Astrocyte (in vitro differentiated cells and primary cell): ENCODE measurements around the gene THBS1. TPM values are rescaled to one million over a fixed set of nuclear protein-coding genes. Genes with fewer than 3 reads are reported as not detected.

Experiments
- DNase-seq: peaks from one replicate; pipeline ENCODE4 v3.0.0-alpha.2; 2010; ENCODE audit warnings: low read depth
- FAIRE-seq: peaks from 2 replicates; lab custom pipeline; 2011; peaks lifted over from hg19 to GRCh38; lab: Jason Lieb, UNC
- H2AFZ ChIP-seq: 2 replicates; pipeline ENCODE4 v1.6.0; 2012; ENCODE audit warnings: low read depth, low read length, inconsistent platforms
- H3K27ac ChIP-seq: 2 replicates; pipeline ENCODE4 v1.5.1; 2011; ENCODE audit warnings: low read depth, low read length, inconsistent platforms
- H3K27me3 ChIP-seq: 2 replicates; pipeline ENCODE4 v1.6.0; 2011; ENCODE audit warnings: low read length, inconsistent platforms; ENCODE audit not compliant: insufficient read depth
- H3K36me3 ChIP-seq: 2 replicates; pipeline ENCODE4 v1.5.1; 2011; ENCODE audit warnings: low read length, inconsistent platforms; ENCODE audit not compliant: insufficient read depth
- H3K4me1 ChIP-seq: 2 replicates; pipeline ENCODE4 v1.5.1; 2011; ENCODE audit warnings: low read length, inconsistent platforms; ENCODE audit not compliant: insufficient read depth
- H3K4me2 ChIP-seq: 2 replicates; pipeline ENCODE4 v1.6.0; 2012; ENCODE audit warnings: low read length, inconsistent platforms
- H3K4me3 ChIP-seq: 2 replicates; pipeline ENCODE4 v1.5.1; 2011; ENCODE audit warnings: low read depth, mild to moderate bottlenecking, low read length, inconsistent platforms; ENCODE audit not compliant: insufficient read depth
- H3K79me2 ChIP-seq: 2 replicates; pipeline ENCODE4 v1.6.0; 2012; ENCODE audit warnings: mild to moderate bottlenecking, low read length, inconsistent platforms; ENCODE audit not compliant: insufficient read depth
- H3K9ac ChIP-seq: 2 replicates; pipeline ENCODE4 v1.6.0; 2012; ENCODE audit warnings: mild to moderate bottlenecking, low read length, inconsistent platforms
- H3K9me3 ChIP-seq: 2 replicates; pipeline ENCODE4 v1.5.1; 2012; ENCODE audit warnings: low read depth, mild to moderate bottlenecking, low read length, inconsistent platforms; ENCODE audit not compliant: insufficient read depth
- H4K20me1 ChIP-seq: 2 replicates; pipeline ENCODE4 v1.6.0; 2012; ENCODE audit warnings: low read length, inconsistent platforms; ENCODE audit not compliant: insufficient read depth
- H3K27ac Mint-ChIP-seq: one replicate; pipeline ENCODE4 v1.8.0; 2021; ENCODE audit warnings: mild to moderate bottlenecking, mixed read lengths; ENCODE audit not compliant: unreplicated experiment
- H3K27me3 Mint-ChIP-seq: one replicate; pipeline ENCODE4 v1.8.0; 2021; ENCODE audit warnings: low read depth, mixed read lengths; ENCODE audit not compliant: unreplicated experiment
- H3K36me3 Mint-ChIP-seq: one replicate; pipeline ENCODE4 v1.8.0; 2021; ENCODE audit warnings: low read depth, mixed read lengths; ENCODE audit not compliant: unreplicated experiment
- H3K4me1 Mint-ChIP-seq: one replicate; pipeline ENCODE4 v1.8.0; 2021; ENCODE audit warnings: low read depth, mixed read lengths; ENCODE audit not compliant: unreplicated experiment
- H3K4me3 Mint-ChIP-seq: one replicate; pipeline ENCODE4 v1.8.0; 2021; ENCODE audit warnings: mild to moderate bottlenecking, moderate library complexity, mixed read lengths; ENCODE audit not compliant: unreplicated experiment
- H3K9me3 Mint-ChIP-seq: one replicate; pipeline ENCODE4 v1.8.0; 2021; ENCODE audit warnings: mild to moderate bottlenecking, mixed read lengths; ENCODE audit not compliant: unreplicated experiment
- EZH2 ChIP-seq: IDR thresholded peaks from 2 replicates; pipeline ENCODE4 v1.6.1; 2012; ENCODE audit warnings: mild to moderate bottlenecking, low read length, inconsistent platforms; ENCODE audit not compliant: insufficient read depth
- total RNA-seq: library from RNA; stranded (reverse); gene quantifications from 2 replicates; pipeline ENCODE4 v1.2.1, GENCODE V29; 2021
- TF ChIP-seq, protein P1 (sequence below): IDR thresholded peaks from 2 replicates; pipeline ENCODE4 v1.5.1; 2011; ENCODE audit warnings: low read depth, mild to moderate bottlenecking, inconsistent platforms, low read length, moderate library complexity; ENCODE audit not compliant: insufficient read depth

The THBS1 gene
- total RNA-seq, 1 donor from 2014 or later: 720 TPM

DNA sequence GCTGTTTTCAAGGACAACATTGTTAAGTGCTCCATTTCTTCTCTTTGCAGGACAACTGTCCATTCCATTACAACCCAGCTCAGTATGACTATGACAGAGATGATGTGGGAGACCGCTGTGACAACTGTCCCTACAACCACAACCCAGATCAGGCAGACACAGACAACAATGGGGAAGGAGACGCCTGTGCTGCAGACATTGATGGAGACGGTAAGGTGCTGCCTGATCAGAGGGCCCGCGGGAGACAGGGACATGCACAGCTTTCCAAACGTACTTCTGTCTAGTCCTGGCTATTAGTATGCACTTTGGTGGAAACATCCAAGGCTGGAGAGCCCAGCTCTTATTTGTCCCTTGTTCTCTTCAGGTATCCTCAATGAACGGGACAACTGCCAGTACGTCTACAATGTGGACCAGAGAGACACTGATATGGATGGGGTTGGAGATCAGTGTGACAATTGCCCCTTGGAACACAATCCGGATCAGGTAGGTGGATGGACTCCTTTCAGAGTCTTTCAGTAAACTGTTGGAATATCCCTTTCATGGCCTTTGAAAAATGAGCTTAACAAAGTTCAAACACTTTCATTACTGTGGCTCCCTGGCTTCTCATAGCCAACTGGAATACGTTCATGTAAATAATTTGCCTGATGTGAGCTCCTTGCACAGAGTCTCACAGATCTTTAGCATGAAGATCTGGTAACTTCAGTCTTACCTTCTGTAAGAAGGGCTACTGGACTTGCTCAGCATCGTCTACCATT is 10.4 kb downstream of the THBS1 start:
- H3K36me3 ChIP-seq: peaks cover 99% of the 10 kb centered on the region
- H3K27me3 ChIP-seq: no peaks in the 10 kb centered on the region
- no peak overlapping the region for H3K27ac ChIP-seq
- no peak overlapping the region for H2AFZ ChIP-seq
- Mint-ChIP-seq H3K27ac (no peak overlapping the region), H3K4me3 (no peak overlapping the region), H3K36me3 (peaks cover 36% of the 10 kb centered on the region), H3K9me3 (no peaks in the 10 kb centered on the region), H3K27me3 (no peaks in the 10 kb centered on the region), H3K4me1 (peaks cover 35% of the 10 kb centered on the region)
- no peak for TF ChIP-seq EZH2
- TF ChIP-seq, protein P1, sequence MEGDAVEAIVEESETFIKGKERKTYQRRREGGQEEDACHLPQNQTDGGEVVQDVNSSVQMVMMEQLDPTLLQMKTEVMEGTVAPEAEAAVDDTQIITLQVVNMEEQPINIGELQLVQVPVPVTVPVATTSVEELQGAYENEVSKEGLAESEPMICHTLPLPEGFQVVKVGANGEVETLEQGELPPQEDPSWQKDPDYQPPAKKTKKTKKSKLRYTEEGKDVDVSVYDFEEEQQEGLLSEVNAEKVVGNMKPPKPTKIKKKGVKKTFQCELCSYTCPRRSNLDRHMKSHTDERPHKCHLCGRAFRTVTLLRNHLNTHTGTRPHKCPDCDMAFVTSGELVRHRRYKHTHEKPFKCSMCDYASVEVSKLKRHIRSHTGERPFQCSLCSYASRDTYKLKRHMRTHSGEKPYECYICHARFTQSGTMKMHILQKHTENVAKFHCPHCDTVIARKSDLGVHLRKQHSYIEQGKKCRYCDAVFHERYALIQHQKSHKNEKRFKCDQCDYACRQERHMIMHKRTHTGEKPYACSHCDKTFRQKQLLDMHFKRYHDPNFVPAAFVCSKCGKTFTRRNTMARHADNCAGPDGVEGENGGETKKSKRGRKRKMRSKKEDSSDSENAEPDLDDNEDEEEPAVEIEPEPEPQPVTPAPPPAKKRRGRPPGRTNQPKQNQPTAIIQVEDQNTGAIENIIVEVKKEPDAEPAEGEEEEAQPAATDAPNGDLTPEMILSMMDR: no peak
- peaks cover 92% of the 10 kb centered on the region for H4K20me1 ChIP-seq
- DNase-seq (no peak), FAIRE-seq (peak; percentile 29)
- no peak overlapping the region for H3K4me3 ChIP-seq
- H3K4me2 ChIP-seq: peak overlapping the region; percentile 6
- H3K79me2 ChIP-seq: no peaks in the 10 kb centered on the region
- H3K4me1 ChIP-seq: peaks cover 18% of the 10 kb centered on the region
- H3K9me3 ChIP-seq: no peaks in the 10 kb centered on the region
- no peak overlapping the region for H3K9ac ChIP-seq

DNA sequence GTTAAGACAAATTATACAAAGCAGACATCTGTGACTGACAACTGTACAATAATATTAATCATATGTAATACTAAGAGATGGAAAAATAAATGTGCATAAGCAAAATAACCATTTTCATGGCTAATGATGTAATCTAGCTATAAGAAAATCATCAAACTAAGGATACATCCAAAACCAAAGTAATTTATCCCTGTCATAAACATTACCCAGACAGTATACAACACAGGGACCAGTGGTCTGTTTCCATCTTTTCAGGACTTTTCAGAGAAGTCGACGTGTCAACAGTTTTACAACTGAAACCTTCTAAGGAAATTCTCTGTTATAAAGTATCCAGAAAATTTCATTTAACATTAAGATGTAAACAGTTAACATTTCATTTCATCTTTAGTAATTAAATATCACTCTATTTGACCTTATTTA is 11.0 kb downstream of the THBS1 start:
- Mint-ChIP-seq H3K9me3 (no peaks in the 10 kb centered on the region), H3K27me3 (no peaks in the 10 kb centered on the region), H3K27ac (no peak overlapping the region), H3K4me3 (no peak overlapping the region), H3K4me1 (peaks cover 36% of the 10 kb centered on the region), H3K36me3 (peaks cover 38% of the 10 kb centered on the region)
- Histone ChIP-seq H3K36me3 (peaks cover 98% of the 10 kb centered on the region), H3K27ac (no peak overlapping the region), H3K4me3 (no peak overlapping the region), H2AFZ (no peak overlapping the region), H3K79me2 (no peaks in the 10 kb centered on the region), H4K20me1 (peaks cover 90% of the 10 kb centered on the region), H3K4me1 (peaks cover 17% of the 10 kb centered on the region), H3K9ac (no peak overlapping the region), H3K9me3 (no peaks in the 10 kb centered on the region), H3K4me2 (no peak overlapping the region), H3K27me3 (no peaks in the 10 kb centered on the region)
- TF ChIP-seq EZH2: no peak
- TF ChIP-seq, protein P1: no peak
- peak; percentile 59 for FAIRE-seq
- DNase-seq: no peak

DNA sequence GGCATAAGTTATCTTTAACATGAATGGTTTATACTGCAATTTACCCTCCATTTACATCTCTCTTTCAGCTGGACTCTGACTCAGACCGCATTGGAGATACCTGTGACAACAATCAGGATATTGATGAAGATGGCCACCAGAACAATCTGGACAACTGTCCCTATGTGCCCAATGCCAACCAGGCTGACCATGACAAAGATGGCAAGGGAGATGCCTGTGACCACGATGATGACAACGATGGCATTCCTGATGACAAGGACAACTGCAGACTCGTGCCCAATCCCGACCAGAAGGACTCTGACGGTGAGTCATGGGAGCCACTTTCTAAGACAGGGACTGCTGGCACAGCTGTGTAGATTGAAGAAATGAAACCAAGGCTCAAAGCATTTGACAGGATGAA is 11.6 kb downstream of the THBS1 start:
- peaks cover 33% of the 10 kb centered on the region for H3K4me1 Mint-ChIP-seq
- Histone ChIP-seq H3K9me3 (no peaks in the 10 kb centered on the region), H4K20me1 (peaks cover 84% of the 10 kb centered on the region), H3K27me3 (no peaks in the 10 kb centered on the region), H3K27ac (no peak overlapping the region), H3K4me2 (peak overlapping the region; percentile 9), H3K4me3 (no peak overlapping the region), H3K9ac (no peak overlapping the region), H3K4me1 (peaks cover 17% of the 10 kb centered on the region), H3K36me3 (peaks cover 95% of the 10 kb centered on the region), H2AFZ (no peak overlapping the region), H3K79me2 (no peaks in the 10 kb centered on the region)
- H3K27ac Mint-ChIP-seq: no peak overlapping the region
- no peak for FAIRE-seq
- peaks cover 36% of the 10 kb centered on the region for H3K36me3 Mint-ChIP-seq
- DNase-seq: no peak
- no peaks in the 10 kb centered on the region for H3K27me3 Mint-ChIP-seq
- TF ChIP-seq, protein P1: no peak
- TF ChIP-seq EZH2: no peak
- H3K4me3 Mint-ChIP-seq: peak overlapping the region; percentile 45
- no peaks in the 10 kb centered on the region for H3K9me3 Mint-ChIP-seq
